ENCODE results near the gene FOXN4.

FOXN4 gene

DNA sequence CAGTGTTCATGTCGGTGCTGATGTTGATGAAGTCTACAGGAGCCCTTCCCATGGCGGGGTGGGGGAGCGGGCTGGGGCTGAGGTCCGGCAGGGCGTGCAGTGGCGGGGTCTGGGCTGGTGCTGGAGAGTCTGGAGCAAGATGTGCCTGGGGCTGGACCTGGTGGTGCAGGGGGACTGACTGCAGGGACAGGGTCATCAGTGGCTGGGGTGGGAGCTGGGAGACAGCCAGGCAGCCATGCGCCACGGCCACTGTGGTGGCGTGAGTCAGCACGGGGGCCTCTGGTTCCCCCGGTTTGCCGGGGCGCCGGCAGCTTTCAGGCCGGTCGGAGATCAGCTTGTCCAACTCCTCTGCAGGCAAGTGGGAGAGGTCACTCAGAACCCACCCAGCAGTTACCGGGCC, 27.6 kb downstream of the FOXN4 start:
- DNase-seq (ENCODE audit: low read depth in 2 of 2): no peak

DNA sequence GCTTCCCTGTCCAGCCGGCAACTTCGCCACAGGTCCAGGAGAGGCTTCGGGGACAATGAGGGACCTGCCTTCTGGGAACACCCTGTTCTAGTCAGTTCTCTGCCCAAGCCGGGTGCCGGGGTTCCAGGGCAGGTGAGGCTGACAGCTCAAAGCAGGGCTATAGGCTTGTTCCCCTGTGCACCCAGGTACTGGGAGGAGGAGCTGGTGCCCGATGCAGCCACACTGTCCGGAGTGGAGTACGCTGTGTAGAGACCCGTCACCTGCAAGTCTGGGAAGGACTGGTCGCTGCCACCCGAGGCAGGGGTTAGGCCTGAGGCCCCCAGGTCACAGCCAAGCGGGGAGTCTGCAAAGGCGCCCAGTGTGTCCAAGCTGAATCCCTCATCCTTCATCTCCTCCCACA, 29.6 kb downstream of the FOXN4 start:
- no peak for DNase-seq (ENCODE audit: low read depth in 2 of 2)

DNA sequence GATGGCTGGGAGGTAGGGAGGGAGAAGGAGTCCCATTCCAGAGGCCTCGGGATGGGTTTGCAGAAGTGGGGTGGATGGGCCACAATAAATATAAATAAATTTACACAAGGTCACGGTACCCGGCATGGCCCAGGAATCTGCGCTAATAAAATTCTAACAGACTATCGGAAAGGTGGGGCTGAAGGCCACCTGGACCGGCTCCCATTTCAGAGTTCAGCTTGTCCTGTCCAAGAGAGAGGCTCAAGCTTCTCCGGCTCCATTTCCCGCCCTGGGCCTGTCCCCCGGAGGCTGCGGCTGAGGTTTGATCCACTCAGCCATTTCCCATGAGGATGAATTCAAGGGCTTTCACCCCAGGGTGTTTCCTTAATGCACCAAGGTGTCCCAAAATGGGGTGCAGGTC, 30.2 kb downstream of the FOXN4 start:
- no peak for DNase-seq (ENCODE audit: low read depth in 2 of 2)

DNA sequence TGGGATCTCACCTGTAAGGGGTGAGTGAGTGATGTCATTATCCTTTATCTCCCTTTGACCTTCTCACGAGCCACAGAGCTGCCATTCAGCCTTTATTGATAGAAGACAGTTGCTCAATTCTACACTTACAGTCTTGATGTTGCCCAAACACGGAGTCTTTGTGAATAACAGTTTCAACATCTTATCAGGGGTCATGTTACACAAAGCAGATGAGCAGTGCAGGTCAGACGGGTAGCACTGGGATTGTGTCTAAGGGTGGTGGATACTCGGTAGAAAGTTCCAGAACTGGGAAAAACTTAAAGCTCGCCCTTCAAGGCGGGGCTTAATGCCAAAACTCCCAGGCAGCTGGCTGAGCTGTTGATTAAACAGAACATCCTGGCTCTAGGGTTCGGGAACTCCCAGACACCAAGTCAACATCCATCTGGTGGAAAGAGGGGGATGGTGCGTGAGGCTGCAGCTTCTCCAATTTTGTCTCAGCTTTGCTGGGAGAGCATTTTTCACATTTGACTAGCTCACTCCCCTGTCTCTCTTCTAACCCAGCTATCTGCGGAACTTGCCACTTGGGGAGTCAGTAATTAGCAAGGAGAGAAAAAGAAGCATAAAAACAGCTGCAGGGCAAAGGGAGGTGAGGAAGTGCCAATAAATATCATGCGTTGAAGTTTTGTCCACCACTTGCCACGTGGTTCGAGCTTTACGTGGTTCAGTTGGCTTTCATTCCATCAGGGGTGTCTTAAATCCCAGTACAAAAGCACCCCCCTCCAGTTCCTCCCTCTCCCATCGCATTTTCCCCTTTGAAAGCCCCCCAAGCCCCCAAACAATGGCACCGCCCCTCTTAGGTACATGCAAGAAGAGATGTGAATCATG, 31.0 kb downstream of the FOXN4 start:
- no peak for DNase-seq (ENCODE audit: low read depth in 2 of 2)

DNA sequence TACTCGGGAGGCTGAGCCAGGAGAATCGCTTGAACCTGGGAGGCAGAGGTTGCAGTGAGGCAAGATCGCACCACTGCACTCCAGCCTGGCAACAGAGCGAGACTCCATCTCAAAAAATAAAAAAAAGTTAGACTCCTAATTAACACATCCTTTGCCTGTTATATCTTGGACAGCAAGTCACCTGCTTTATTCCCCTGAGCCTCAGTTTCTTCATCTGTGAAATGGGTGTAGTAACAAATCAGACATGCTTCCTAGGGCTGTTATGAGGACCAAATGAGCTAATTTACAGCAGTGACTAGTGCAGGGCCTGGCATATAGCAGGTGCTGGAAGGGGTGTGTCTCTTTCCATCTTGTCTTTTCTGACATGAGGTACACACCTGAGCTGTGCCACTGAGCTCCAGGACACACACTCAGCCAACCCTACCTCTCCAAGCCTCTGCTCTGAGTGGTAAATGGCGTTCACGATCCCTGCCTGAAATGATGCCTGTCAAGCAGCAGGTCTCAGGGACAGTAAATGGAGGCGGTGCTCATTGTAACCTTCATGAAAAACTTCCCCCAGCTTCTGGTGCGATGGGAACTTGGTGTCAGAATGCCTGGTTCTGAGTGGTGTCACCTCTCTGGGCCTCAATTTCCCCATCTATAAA, 31.7 kb downstream of the FOXN4 start:
- no peak for DNase-seq (ENCODE audit: low read depth in 2 of 2)

DNA sequence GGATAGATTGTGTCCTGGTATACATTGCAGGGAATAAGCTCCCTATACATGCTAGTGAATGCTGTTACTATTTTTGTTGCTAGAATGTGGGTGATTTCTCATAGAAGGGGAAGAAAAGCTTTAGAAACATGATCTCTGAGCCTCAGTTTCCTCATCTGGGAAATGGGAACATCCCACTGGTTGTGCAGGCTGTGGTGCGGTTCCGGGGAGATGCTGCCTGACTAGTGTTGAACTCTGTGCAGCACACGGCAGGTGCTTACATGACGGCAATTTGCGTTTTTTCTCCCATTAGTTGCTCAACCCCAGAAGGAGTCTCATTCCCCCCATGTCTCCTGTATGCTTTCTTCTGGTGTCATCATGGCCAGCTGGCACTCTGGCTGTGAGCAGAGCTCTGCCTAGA, 32.9 kb downstream of the FOXN4 start:
- no peak for DNase-seq (ENCODE audit: low read depth in 2 of 2)

DNA sequence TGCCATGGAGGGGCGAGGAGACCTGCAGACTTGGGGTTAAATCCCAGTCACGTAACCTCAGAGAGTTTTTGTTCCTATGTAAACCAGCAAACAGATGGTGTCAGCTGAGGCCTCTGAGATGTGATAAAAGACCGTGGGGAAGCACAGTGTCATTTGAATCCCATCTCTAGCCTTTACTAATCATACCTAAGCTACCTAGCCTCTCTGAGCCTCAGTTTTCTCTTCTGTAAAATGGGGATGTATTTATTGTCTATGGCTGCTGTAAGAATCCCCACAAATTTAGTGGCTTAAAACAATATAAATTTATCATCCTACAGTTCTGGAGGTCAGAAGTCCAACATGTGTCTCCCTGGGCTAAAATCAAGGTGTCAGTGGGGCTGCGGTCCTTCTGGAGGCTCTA, 33.9 kb downstream of the FOXN4 start:
- no peak for DNase-seq (ENCODE audit: low read depth in 2 of 2)

DNA sequence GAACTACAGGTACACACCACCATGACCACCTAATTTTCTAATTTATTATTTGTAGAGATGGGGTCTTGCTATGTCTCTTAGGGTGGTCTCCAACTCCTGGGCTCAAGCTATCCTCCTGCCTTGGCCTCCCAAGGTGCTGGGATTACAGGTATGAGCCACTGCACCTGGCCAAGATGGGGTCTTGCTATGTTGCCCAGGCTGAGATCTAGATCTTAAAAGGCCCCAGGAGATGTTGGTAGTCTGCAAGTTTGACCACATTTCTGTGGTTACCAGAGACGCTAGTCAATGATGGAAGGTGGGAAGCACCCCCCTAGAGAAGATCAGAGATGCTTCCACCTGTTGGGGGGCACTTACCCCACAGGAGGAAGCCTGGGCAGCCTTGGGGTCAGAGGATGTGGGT, 34.7 kb downstream of the FOXN4 start:
- DNase-seq (ENCODE audit: low read depth in 2 of 2): no peak

DNA sequence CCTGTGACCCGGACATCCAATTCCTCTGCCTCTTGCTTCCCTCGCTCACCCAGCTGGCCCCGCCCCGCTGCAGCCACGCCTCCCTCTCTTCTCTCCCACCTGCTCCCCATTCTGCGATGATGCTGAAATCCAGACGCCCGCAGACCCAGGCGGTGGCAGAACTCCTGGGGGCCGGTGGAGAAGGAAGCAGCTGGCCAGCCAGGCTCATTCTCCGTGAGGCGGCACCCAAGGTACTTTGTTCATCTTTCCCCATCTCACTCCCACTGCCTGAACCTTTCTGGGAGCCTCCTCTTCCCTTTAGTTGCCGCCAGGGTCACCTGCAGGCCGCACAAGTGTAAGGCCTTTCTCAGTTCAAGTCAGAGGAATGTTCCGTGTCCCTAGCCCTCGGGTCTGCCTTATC, 35.7 kb downstream of the FOXN4 start:
- DNase-seq (ENCODE audit: low read depth in 2 of 2): no peak

DNA sequence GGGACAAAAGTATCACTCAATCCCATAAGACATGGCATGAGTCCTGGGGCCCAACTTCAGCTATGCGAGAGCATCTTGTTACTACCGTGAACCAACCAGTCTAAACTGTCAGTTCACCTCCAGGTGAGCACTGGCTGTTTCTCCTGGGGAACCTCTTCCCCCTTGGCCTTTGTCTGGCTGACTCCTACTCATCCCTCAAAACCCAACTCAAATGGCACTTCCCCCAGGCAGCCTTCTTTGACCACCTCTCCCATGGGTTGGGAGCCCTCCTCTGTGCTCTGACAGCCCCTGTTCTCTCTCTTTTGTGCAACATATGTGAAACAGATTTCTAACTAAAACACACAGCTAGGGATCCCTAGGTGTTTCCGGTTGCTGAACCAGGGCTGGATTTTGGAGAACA, 37.7 kb downstream of the FOXN4 start:
- DNase-seq (ENCODE audit: low read depth in 2 of 2): no peak

DNA sequence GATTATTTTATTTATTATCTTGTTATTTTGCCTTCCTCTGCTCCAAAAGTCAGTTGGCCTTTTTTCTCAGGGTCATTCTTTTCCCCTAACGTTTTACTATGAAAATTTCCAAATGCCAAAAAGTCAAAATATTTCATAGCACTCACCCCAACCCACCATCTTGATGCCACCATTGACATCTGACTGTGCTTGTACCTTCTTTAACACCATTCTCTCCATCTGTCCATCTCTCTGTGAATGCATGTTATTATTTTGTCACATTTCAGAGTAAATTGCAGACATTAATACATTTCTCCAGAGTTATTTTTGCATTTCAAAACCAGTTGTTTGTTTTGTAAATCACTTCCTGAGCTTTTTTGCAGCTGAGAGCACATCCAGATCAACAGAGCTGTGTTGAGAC, 38.6 kb downstream of the FOXN4 start:
- DNase-seq (ENCODE audit: low read depth in 2 of 2): no peak

DNA sequence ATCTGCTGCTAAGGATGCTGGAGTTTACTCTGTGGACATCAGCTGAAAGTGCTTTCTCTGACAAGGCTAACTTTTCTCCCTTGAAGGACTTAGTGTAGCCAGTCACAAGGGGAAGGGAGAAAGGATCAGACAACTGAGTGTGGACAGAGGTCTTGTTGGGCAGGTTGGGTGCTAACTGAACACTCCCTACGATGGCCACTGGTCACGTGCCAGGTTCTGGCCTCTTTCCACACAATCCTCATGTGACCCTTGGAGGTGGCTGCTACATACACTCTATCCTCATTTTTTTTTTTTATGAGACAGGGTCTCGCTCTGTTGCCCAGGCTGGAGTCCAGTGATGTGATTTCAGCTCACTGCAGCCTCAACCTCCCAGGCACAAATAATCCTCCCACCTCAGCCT, 39.7 kb downstream of the FOXN4 start:
- DNase-seq (ENCODE audit: low read depth in 2 of 2): no peak

DNA sequence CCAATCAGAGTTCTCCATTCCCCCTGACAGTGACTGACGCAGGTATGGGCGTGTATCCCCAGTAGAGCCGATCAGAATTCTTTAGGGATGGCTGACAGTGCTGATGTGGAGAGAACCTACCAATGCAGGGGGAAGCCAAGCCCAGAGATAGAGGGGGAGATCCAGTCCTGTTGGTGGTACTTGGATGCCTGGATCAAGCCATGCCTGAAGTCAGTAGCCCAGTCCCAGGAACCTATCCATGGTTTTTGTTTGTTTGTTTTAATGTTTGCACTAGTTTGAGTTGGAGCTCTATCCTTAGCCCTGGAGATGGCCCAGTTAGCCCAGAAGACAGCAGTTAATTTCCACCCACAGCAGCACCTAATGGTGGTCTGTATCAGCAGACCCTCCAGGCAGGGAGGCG, 40.2 kb downstream of the FOXN4 start:
- no peak for DNase-seq (ENCODE audit: low read depth in 2 of 2)

DNA sequence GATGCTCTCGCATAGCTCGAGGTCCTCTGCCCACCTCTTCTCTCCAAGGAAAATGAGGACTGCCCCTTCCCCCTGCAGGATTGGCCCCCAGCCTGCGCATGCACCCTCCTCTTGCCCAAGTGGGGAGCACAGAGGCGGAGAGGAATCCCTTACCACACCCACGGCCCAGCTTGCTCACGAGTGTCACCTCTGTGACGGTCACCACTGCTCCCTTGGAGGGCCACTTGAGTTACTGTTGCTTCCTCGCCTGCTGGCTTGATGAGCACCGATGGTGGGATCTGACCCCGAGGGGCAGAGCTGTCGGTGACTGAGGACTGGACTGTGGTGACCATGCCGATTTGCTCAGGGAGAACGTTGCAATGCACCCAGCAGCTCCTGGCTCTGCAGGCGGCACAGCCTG, 41.7 kb downstream of the FOXN4 start:
- no peak for DNase-seq (ENCODE audit: low read depth in 2 of 2)

DNA sequence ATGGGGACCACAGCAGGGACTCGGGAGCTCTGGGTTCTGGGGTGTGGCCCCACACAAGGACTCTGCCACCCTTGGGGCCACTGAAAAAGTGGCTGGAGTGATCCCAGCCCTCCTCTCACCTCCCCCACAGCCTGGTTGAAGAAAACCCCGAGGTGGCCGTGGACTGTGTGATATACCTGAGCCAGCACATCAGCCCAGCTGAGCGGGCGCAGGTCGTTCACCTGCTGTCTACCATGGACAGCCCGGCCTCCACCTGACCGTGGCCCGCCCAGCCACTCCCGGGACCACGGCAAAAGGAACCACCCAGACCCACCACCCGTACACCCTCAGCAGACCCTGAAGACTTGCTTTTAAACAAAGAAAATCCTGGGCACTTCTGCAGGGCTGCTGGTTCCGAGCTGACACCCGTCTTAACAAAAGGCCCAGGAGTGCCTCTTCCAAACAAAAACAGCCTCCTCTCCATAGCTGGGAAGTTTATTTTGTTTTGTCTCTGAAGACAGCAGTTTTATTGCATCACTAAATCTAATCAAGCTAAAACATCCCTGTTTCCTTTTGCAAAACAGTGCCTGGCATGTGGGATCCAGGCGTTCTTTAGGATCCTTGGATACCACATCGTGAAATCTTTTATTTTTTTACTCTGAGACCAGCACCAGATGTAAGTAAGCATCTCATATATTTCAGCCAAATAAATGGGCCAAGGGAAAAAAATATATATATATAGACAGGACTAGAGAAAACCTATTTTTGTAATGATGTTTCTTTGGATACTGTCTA, 42.8 kb downstream of the FOXN4 start:
- no peak for DNase-seq (ENCODE audit: low read depth in 2 of 2)

DNA sequence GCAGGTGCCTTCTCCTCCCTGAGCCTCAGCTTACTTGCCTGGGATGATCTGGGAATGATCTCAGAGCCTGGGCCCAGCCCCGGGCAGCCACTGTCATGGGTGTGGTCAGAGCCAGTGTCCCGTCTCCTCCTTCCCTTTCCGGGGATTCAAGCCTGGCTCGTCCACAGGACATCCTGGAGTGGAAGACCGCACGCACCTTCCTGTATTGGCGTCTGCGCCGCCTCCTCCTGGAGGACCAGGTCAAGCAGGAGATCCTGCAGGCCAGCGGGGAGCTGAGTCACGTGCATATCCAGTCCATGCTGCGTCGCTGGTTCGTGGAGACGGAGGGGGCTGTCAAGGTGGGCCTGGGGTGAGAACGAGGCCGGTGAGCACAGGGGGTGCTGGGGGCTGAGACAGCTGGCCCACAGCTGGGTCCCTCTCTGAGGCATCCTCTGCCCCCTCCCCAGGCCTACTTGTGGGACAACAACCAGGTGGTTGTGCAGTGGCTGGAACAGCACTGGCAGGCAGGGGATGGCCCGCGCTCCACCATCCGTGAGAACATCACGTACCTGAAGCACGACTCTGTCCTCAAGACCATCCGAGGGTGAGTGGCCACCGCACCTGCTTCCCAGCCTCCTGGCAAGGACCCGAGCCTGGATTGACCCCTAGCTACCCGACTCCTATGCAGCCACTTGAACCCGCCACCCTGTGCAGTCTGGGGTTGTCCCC, 44.0 kb downstream of the FOXN4 start:
- DNase-seq (ENCODE audit: low read depth in 2 of 2): no peak

DNA sequence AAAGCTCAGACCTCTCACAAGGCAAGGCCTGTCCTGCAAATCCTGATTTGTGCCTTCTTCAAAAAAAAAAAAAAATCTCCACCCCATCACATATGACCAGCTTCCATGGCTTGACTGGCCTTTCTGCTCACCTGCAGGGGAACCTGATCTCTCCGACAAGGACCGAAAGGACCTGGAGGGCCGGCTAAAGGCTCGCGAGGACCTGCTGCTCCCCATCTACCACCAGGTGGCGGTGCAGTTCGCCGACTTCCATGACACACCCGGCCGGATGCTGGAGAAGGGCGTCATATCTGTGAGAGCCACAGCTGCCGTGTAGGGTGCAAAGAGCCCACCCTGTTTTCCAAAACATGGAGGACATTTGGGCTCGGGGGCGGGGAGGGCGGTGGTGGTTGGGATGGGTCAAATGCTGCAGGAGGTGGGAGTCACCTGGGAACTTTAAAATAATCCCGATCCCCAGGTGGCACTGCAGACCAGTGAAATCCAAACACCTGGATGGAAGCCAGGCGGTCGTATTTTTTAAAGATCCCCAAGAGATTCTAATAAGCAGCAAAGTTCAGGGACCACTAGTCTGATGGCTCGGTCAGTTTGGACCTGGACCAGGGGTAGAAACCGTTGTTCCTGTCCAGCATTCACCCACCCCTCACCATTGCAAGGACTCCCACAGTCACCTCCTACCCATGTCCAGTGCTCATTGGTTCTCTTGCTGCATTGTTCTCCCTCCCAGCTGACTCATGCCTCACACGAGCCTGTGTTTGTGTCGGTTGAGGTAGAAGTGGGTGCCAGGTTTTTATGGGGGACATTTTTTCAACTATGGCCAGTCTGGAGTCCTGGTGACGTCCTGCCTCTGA, 44.8 kb downstream of the FOXN4 start:
- DNase-seq (ENCODE audit: low read depth in 2 of 2): peak; percentile 10 to 15

DNA sequence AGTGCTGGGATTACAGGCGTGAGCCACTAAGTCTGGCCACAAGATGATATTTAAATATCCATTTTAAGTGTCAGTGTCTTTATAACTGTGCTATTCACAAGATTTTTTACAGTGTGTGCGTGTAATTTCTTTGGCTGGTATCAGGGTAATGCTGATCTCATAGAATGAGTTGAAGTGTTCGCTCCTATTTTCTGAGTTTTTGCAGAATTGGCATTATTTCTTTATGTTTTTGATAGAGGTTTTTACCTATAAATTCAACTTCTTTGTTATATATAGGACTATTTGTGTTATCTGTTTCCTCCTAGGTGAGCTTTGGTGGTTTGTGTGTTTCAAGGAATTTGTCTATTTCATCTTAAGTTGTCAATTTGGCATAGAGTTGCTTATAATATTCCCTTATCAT, 45.6 kb downstream of the FOXN4 start:
- DNase-seq (ENCODE audit: low read depth in 2 of 2): no peak

DNA sequence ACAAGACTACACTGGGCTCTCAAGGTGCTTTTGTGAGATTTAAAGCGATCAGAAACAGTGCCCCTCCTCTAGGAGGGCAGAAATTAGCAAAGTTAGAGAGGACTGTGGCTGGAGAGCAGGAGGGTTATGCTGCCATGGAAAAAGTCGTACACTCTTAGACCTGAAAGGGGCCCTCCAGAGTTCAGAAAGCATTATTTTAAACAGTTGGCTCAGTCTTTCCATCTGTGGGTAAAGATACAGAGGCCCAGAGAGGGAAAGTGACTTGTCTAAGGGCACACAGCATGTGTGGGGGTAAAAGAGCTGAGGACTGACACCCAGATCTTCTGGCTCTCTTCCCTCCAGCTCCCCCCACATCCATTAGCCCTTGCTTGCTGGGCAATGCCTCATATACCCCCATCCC, 47.1 kb downstream of the FOXN4 start:
- no peak for DNase-seq (ENCODE audit: low read depth in 2 of 2)

DNA sequence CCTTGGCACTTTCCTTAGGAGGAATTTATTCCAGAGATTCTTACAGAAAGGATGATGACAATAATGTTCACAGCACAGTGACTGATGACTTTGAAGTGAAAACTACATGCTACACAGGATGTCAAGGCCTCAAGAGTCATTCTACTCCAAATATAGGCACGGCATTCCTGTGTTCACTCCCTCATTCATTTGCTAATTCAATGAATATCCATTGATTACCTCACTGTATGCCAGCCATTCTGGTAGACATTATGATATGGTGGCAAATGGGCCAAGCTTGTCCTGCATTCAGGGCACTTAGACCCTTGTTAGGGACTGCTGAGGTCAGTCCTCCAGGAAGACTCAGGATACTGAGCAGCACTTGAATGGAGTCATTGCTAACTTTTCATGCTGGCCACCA, 48.0 kb downstream of the FOXN4 start:
- DNase-seq (ENCODE audit: low read depth in 2 of 2): no peak

DNA sequence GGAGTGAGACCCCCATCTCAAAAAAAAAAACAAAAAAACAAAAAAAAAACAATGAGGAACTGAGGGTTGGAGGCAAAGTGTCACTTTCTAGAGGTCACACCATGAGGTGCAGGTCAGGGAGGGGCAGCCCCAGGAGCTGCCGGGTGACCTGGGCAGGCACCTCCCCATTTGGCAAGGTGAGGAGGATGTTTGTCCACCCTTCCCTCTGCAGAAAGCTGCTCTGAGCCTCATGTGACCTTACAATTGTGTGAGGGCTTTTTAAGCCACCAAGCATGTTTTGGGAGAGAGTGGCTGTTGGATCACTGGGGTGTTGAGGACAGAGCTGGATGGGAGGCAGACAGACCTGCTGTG, 49.6 kb downstream of the FOXN4 start:
- no peak for DNase-seq (ENCODE audit: low read depth in 2 of 2)
